ENCODE results near the gene ZNF512.

DNA sequence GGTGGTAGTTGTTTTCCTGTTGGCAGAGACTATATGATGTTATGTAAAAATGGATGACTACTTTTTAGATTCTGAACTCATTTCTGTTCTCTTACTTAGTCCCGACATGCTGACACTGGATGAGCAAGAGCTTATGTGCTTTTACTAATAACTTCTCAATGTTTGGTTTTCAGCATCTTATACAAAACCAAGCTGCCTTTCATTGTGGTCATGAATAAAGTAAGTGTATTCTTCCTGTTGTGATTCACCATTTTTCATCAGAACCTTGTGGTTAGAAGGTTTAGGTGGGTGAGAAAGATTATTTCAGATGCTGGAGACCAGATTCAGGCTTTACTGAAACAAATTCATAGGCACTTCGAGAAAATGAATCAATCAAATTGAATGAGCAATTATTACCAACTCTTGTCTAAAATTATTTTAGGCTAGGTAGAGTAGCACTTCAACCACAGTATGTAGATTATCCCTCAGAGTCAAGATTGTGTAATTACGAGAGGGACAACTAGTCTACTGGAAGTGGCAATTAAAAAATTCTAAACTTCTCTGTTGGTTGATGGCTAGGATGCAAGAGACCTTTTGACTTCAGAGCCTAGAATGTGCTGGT is 55.3 kb downstream of the ZNF512 start:
- TF ChIP-seq, protein P1, sequence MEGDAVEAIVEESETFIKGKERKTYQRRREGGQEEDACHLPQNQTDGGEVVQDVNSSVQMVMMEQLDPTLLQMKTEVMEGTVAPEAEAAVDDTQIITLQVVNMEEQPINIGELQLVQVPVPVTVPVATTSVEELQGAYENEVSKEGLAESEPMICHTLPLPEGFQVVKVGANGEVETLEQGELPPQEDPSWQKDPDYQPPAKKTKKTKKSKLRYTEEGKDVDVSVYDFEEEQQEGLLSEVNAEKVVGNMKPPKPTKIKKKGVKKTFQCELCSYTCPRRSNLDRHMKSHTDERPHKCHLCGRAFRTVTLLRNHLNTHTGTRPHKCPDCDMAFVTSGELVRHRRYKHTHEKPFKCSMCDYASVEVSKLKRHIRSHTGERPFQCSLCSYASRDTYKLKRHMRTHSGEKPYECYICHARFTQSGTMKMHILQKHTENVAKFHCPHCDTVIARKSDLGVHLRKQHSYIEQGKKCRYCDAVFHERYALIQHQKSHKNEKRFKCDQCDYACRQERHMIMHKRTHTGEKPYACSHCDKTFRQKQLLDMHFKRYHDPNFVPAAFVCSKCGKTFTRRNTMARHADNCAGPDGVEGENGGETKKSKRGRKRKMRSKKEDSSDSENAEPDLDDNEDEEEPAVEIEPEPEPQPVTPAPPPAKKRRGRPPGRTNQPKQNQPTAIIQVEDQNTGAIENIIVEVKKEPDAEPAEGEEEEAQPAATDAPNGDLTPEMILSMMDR (conservative IDR thresholded peaks at IDR 0.05; ENCODE audit: low read depth, low read length), result no peak
- TF ChIP-seq EZH2 (IDR thresholded peaks at IDR 0.05; ENCODE audit: low read length, unreplicated experiment) (no peak), EZH2phosphoT487 (IDR thresholded peaks at IDR 0.05; ENCODE audit: borderline replicate concordance, low read length) (no peak)
